Stimulated activated CD8-positive, alpha-beta memory T cell treated with anti-CD3 and anti-CD28 coated beads, Interleukin-7, amount 100 ng/mL, for 24 hours (primary cell): ENCODE data around the gene TMEM89.

Source experiments
- DNase-seq: peaks from one replicate; pipeline ENCODE4 v3.0.0-alpha.2; 2020; ENCODE audit warnings: low read depth

The TMEM89 gene

DNA sequence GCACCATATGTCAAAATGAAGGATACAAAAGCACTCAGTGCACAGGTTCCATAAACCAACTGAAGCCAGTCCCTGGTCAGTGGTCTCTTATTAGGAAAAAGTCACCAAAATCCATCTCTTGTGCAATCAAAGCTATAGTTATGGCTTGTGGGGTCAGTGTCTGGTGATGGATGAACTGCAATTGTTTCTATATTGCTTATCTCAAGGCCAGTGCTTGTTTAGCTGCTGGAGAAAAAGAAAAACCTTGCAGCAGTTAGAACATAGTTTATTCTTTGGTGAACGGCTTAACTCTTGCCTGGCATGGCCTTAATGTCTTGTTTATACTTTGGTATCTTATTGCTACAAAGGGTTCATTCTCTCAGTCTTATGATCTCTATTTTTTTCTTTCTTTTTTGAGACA is 9.3 kb downstream of the TMEM89 start:
- DNase-seq = no peak

DNA sequence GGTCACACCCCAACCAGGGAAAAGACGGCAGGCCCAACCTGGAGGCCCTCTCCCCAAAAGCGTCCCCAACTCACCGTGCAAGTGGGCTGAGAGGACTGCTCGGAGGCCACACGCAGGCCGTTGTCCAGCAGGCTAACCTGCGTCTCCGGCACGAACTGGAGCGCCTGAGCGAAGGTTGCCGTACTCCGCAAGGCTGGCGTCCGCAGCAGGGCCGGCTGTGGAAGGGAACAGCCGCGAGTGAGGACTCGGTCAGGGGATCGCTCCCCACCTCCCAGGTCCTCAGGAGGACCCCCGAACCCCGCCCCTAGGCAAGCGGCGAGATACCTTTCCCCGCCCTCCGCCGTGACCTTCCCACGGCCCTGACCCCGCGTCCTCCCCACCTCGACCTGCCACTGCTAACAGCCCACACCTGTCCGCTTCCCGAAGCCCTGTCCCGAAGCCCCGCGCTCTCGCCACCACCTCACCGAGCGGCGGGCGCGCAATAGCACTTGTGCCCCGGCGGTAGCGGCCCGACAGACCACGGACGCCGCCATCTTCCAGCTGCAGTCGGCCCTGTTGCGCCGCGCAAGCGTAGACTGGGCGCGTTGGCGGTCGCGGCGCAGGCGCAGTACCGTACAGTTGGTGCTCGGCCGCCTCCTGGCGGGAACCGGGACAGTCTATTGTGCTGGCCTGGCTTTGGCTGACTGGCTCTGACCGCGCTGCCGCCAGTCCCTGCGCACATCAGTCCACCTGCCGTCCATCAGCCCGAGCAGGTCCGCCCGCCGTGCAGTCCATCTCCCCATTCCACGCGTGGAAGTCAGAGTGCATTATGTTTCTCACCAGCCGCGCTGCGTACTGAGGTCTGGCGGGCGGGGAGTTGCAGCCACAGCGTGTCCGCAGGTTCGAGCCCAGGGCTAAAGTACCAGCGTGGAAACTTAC is 12.2 kb downstream of the TMEM89 start, which contains the start of gene UQCRC1:
Gene UQCRC1 (minus strand): TSS at position 559 of the 918 bp plus-strand sequence. CDS start 26 bp downstream, at position 533.
- peak; percentile 82 for DNase-seq

DNA sequence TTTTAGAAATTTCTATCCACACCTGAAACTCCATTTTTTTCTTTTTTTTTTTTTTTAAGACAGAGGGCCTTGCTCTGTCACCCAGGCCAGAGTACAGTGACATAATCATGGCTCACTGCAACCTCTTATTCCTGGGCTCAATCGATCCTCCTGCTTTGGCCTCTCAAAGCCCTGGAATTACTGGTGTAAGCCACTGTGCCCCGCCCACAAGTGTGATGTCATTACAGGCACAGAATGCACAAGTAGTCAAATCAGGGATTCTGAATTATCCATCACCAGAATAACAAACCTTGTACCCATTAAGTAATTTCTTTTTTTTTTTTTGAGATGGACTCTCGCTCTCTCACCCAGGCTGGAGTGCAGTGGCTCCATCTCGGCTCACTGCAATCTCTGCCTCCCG is 14.1 kb downstream of the TMEM89 start:
- no peak for DNase-seq

DNA sequence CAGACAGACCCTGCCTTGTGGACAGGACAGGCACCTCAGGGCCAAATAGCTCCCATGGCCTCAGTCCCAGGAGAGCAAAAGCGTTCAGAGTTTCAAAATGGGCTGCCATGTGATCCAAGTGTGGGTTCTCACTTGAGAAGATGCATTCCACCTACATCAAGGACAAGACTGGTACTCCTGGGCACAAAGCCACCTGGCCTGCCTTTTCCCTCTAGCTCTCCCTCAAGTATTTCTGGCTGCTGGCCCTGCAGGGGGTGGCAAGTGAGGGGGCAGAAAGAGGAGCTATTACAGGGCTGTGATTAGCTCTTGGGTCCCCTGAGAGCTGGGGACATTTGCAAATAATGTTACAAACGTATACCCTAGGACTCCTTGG is 20.0 kb downstream of the TMEM89 start:
- no peak for DNase-seq

DNA sequence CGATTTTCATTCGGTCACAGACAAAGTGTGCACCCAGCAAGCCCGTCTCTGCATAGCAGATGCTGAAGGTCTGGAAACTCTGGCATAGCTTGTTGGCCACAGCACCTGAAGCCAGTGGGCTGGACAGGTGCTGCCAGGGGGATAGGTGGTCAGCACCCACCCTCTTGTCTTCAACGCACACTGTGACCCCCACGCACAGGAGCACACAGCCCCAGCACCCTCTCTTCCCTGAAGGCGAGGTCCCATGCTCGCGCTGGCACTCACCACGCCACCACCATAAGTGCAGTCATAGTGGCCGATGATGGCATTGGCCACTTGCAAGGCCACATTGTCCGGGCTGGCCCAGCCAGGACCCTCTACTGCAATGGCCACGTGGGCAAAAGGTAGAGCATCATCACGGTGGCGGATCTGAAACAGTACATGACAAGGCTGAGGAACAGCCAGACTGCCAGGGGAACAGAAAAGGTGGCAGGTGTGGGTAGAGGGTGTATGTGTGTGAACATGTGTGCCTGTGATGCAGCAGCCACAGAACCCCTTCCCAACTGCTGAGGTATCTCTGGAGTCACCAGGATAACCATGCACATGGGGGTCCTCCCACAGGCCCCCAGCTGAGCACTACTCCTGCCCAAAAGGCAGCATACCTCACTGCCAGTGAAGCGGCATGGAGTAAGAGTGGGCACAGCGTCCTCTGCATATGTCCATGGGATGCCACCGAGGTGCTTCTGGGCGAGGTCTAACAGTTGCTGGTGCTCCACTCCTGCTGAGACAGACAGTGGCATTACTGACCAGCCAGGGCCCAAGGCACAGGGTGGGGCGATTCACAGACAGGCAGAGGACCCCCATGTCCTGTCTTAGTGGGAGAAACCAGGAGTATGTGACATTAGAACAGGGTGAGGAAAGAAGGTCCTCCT is 20.6 kb downstream of the TMEM89 start:
- DNase-seq = no peak

DNA sequence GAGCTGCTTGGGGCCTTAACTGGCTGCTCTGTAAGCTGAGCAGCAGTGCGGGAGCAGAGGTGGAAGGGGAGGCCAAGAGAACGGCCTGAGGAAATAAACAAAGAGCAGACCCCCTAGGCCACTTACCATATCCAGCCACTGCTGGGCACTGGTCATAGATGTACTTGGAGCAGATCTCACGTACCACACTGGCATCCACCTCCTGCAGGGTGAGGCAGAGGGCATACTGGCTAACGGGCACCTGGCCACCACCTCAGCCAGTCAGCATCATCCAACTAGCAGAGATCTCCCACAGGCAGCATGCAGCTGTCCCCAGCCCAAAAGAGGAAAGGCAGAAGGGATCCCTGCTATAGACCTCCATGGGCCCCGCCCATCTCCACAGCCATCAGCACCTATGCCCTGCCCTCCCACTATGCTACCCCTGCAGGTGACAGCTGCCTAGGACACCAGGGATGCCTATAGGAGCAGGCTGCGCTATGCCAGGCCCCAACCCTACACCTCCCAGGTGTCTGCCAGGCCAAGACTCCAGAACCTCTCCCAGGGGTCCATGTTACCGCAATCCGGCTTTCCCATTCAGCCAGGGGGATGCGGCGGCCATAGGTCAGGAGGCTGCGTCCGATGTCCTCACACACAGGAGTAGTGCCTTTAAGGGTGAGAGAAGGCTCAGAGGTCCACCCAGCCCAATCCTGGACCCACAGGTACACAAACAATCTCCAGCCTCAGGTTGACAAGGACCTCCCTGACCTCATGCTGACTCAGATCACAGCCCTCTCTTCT is 21.9 kb downstream of the TMEM89 start:
- DNase-seq = no peak

DNA sequence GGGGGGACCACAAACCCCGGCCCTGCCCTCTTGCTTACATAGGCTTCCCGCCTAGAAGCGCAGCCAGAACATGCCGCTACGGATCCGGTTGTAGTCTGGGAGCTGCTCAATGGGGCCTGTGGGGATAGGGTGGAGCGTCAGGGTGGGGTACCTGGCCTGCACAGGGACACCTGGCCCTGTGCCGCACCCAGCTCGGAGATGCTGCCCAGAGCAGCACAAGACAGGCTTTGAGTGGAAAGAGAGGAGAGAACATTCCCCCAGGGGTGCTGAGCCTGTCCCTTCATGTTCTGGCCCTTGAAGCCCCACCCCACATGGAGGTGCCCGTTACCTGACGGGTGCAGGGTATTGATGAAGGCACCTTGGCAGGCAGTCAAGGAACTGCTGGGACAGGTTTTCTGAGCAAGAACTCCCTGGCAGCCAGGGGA is 22.5 kb downstream of the TMEM89 start:
- no peak for DNase-seq

DNA sequence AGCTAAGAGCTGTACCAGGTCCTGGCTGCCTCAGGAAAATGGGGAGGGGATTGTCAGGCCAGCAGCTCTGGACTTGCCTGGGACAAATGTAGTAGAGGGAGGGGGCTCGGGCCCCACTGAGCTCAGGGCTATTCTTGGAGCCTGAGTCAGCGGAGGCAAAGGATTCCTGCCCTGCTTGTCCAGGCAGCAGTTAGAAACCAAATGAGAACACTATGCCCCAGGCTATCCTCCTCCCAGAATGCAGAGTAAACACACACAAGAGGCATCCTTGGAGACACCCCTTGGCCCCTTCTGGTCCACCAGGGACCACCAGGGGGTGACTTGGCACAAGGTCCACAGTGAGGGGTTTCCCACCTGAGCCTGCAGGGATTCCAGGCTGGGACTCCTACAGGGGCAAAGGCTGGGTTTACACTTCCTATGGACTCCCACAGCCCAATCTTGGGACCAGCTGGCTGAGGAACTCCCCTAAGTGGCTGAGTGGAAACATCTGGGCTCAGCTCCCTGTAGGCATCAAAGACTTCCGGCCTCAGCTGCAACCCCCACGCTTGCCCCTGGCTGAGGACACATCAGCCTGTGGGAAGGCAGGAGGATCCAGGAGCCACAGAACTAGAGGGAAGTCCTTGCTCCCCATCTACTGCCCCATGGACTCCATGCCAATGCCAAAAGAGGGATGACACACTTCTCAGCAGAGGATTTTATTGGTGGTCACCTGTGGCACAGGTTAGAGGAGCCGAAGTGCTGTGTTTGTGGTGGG is 23.1 kb downstream of the TMEM89 start:
- no peak for DNase-seq

DNA sequence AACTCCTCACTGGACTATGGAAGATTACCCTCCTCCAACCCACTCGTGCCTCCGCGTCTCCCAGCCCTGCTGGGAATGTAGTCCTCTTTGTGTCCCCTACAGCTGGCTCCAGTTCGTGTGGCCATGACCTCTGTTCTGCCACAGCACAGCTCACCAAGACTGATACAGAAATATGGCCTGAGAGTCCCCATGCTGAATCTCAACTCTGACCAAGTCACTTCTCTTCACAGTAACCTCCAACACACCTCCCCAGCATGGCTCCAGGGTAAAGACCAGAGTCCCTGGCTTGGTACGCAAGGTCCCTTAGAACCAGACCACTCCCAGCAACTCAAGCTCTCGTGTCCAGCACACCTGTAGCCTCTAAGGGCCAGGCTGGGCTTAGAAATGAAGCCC is 24.2 kb downstream of the TMEM89 start:
- no peak for DNase-seq

DNA sequence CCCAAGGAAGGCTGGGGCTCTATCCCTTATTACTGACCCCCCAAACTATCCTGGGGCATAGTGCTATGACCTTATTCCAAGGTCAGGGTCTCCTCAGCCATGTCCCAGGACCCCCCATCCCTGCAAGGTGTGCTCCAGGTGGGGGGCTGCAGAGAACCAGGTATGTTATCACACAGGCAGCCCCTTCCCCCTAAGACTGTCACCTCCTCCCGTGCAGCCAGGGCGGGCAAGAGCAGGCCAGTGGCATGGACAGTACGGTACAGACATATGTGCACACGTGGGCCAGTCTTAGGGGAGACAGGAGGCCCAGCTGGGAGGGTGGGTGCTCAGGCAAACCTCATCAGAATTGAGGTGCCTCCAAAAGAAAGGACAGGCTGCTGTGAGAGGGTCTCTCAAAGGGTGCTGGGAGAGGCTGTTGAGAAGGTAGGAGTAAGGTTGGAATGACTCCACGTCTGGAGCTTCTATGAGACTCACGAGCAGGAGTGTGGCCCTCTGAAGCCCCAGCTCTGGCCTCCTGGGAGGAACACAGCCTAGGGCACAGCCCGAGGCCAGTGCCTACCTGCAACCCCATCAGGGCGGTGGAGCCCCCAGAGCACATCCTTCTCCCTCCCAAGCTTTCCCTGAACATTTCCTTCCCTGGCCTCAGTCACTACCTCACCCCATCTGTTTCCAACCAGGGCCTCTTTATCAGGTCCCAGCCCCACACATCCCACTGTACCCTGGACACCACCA is 24.7 kb downstream of the TMEM89 start:
- no peak for DNase-seq

DNA sequence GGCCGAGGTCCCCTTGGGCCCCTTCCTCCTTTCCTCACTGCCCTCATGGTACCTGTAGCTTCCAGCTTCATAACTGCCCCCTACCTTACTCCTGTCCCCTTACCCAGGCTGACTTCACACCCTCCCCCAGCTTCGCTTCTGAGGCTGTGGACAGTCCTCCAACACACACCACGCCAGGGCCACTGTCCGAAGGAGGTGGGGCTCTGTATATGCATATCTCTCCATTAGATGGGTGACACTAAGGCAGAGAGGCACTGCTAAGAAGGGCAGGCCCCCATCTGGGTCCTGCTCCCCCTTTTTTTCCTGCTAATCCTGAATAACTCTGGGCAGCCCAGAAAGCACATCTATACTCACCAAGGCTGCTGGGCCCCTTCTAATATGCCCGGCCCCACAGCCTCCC is 25.4 kb downstream of the TMEM89 start:
- DNase-seq = no peak

DNA sequence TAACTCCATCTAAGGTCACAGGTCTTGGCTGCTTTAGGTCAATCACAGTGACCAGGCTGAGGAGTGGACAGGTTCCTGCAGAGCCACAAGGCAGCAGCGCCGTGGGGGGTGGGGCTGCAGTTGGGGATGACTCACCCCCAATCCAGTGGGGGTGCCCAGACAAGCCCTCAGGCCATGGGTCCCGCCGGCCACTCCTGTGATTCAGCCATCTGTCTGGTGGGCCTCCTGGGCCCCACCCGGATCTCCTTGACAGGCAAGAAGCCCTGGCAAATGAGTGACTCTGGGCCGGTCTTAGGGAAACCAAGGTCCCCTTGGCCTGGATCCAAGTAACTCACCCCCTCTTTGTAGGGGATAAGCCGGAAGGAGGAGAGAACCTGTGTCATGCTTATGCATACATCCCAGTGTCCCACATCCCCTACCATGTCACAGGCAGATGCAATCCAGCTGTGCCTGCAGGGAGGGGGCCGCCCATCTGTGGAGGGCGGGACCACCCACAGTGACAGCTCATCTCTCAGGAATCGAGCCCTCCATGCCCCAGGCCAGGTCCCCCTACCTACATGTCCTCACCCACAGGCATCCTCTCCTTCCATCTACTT is 25.9 kb downstream of the TMEM89 start:
- DNase-seq = no peak

DNA sequence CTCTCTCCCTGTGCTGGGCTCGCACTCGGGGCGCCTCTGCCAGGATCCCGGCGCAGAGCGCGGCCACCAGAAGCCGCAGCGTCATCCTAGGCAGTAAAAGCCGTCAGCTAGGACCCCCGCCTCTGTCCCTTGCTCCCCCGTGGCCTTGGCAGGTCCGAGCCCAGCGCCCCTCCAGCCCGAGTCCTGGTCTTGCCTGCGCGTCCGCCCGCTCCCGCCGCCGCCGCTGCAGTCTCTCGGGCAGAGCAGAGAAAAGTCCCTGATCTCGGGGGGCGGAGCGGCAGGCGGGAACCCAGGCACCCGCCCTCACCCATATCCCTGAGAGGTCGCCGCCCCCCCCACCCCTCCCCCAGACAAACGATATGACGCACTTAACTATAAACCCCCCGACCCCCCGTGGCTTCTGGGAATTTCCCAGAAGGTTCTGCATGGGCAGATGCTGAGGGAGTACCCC is 26.5 kb downstream of the TMEM89 start, which contains the start of gene COL7A1:
Gene COL7A1 (minus strand): TSS at position 255 of the 451 bp plus-strand sequence. CDS start 170 bp downstream, at position 85.
- DNase-seq = no peak

DNA sequence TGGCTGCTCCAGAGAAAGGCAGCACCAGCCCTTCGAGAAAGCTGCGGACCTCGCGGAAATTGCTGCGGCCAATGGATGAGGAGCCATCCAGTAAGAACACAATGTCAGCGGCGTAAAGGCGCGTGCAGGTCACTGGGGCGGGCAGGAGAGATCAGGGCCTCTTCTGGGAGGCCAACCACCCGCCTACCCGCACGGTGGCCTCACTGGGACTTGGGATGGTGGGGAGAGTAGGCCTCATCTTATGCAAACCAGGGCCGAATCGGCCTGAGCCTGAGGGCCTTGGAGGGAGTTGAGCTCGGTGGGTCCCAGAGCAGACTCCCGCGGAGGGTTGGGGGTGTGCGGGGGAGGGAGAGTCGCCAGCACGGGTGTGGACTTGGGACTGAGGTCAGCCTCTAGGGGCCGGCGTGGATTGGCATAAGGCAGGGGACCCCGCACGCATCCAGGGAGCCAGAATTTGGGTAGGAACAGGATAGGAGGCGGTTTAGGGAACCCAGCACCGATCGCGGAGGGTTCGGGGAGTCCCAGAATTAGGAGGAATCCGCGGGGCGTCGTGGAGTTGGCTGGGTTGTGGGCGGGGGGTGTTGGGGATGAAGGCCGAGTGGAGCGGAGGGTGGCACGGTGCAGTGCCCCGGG is 27.0 kb downstream of the TMEM89 start:
- DNase-seq = no peak

DNA sequence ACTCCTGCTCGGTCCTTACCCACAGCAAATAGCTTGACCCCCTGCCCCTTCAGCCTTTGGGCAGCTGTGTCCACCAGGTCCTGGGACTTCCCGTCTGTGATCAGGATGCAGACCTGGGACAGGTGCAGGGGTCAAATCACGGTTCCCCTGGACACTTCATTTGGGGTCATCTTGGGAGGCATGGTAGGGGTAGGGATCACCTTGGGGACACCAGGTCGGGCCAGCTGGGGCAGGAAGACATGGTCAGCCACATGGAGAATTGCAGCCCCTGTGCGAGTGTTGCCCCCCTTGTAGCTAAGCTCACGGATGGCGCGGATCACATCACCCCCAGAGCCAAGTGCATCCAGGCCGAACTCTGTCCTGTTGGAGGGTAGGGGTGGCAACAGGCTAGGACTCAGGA is 28.2 kb downstream of the TMEM89 start:
- DNase-seq = no peak

DNA sequence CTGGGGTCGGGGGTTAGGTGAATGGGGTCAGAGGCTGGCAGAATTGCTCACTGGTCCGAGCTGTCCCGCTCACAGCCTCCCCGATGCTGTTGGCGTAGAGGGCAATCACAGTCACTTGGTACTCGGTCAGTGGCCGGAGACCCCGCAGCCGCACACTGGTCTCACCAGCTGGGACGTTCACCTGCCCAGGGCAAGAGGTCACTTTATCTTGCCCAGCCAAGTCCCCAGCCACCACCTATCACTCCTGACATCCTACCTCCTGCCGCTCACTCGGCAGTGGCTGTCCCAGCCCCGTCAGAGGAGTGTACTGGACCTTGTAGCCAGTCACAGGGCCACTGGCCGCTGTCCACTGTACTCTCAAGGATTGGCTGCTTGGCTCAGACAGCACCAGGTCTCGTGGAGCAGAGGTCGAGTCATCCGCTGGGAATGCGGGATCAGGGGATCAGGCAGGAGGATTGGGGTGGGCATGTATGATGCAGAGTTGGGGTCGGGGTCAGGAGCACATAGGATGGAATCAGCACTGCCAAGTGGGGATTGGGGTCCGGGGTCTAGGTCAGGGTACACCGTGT is 29.0 kb downstream of the TMEM89 start:
- no peak for DNase-seq

DNA sequence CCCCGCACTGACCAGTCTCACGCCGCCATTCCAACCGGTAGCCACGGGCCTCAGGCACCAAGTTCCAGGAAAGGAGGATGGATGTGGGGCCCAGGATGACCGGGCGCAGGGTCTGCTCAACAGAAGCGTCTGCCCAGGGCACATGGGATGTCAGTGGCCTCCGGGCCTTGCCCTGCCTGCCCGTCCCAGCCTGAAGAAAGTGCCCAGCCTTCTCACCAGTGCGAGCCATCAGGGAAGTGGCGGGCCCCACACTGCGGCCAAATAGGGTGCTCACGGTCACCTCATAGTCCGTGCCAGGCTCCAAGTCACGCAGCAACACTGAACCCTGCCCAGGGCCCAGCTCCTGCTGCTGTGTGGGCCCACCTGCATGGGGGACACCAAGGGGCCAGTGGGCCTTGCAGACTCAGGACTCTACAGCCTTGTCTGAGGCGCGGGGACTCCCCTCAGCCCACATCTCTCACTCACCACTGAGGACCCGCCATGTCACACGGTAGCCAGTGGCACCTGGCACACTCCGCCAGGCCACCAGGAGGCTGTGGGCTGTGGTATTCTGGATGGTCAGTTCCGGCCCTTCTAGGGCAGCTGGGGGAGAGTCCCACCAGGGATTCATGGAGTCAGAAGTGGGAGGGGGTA is 29.6 kb downstream of the TMEM89 start:
- DNase-seq = no peak

DNA sequence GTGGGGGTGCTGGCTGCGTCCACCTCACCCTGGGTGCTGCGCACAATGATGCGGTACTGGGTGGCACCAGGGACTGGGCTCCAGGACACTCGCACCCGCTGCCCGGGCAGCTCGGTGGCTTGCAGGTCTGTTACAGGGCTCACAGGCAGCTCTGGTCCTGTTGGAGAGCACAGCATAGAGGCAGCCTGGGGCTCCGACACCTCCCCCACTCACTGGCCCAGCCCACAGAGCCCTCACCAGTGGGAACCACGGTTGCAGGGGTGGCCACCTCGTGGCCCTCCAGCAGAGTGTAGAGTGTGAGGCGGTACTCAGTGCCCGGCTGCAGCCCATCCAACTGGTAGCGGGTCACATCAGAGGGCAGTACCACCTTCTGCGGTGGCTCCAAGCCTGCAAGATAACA is 30.1 kb downstream of the TMEM89 start:
- DNase-seq = no peak

DNA sequence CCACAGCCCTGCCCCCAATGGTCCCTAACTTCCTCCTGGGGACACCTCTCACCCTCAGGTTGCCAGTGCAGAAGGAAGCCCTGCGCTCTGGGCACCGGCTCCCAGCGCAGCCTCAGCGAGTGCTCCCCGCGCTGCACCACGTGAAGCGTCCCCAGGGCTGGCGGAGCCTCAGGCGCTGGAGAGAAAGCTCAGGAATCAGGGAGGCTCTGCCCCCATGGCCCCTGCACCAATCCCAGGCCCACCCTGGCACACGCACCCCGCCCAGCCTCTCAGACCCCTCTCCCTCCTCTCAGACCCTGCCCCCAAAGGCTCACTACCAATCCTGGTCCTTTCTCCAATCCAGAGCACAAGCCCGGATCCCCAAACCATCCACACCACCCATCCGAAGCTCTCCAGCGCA is 33.3 kb downstream of the TMEM89 start:
- no peak for DNase-seq
